Activated CD8-positive, alpha-beta memory T cell treated with anti-CD3 and anti-CD28 coated beads, Interleukin-2, amount 10 ng/mL, durations not matched to agents 7 days and 5 days (primary cell): ENCODE results near the gene DYNLT2. TPM values are rescaled to one million over a fixed set of nuclear protein-coding genes. Genes with fewer than 3 reads are reported as not detected.

ENCODE experiments used
- ATAC-seq: fragments of 150-1000 bp; cut with Tn5 transposase; one replicate; pipeline ENCODE4 v1.10.0; 2021; ENCODE audit warnings: moderate library complexity
- CTCF ChIA-PET: fragments of 350-600 bp; sonication (Branson Sonifier 250); formaldehyde crosslinking; loops from one replicate; lab custom pipeline; 2021; ENCODE audit warnings: antibody characterized with exemption; lab: Charles Lee
- DNase-seq: peaks from one replicate; pipeline ENCODE4 v3.0.0-alpha.2; 2020
- H3K27ac Mint-ChIP-seq: one replicate; pipeline ENCODE4 v1.8.0; 2021; ENCODE audit warnings: mild to moderate bottlenecking, mixed read lengths
- H3K27me3 Mint-ChIP-seq: one replicate; pipeline ENCODE4 v1.8.0; 2021; ENCODE audit warnings: mixed read lengths
- H3K36me3 Mint-ChIP-seq: one replicate; pipeline ENCODE4 v1.8.0; 2021; ENCODE audit warnings: mild to moderate bottlenecking, mixed read lengths
- H3K4me1 Mint-ChIP-seq: one replicate; pipeline ENCODE4 v1.8.0; 2021; ENCODE audit warnings: mixed read lengths
- H3K4me3 Mint-ChIP-seq: one replicate; pipeline ENCODE4 v1.8.0; 2021; ENCODE audit warnings: mild to moderate bottlenecking, moderate library complexity, mixed read lengths
- H3K9me3 Mint-ChIP-seq: one replicate; pipeline ENCODE4 v1.8.0; 2022; ENCODE audit warnings: low read depth, mixed read lengths
- total RNA-seq, 2 experiments: library from RNA; stranded (reverse); gene quantifications; one replicate each; pipeline ENCODE4 v1.2.3, GENCODE V29; 2021

DYNLT2 gene
- total RNA-seq, 2 experiments from 2014 or later = 2.0 to 3.3 TPM

- CTCF ChIA-PET = interaction anchor here (1.6 to 3.2 kb wide), 4 partner anchors 17 to 109 kb away, joined by 3 to 11 read pairs (median 10); partner anchors contain the start of genes C6orf120 and WDR27
- H3K4me3 Mint-ChIP-seq = peak overlapping the region; percentile 86
- DNase-seq (peak; percentile 60), ATAC-seq (peak; percentile 41)
- no peaks in the 10 kb centered on the region for H3K27me3 Mint-ChIP-seq
- H3K36me3 Mint-ChIP-seq = peaks cover 14% of the 10 kb centered on the region
- H3K4me1 Mint-ChIP-seq = peaks cover 35% of the 10 kb centered on the region
- H3K27ac Mint-ChIP-seq = peak overlapping the region; percentile 94
- H3K9me3 Mint-ChIP-seq = no peaks in the 10 kb centered on the region
Measured at GRCh38 chr6:169722362-169723199, 28.8 kb downstream of the DYNLT2 start.

- CTCF ChIA-PET = interaction anchor here (0.9 to 4.8 kb wide), 6 partner anchors 10 to 208 kb away, joined by 3 to 37 read pairs (median 4); partner anchors contain the start of genes C6orf120 and WDR27
- H3K36me3 Mint-ChIP-seq = peaks cover 28% of the 10 kb centered on the region
Measured at GRCh38 chr6:169720207-169720855, 31.0 kb downstream of the DYNLT2 start.

GRCh38 chr6:169719117-169719516 is 32.3 kb downstream of the DYNLT2 start:
- H3K27ac Mint-ChIP-seq = no peak overlapping the region
- peaks cover 26% of the 10 kb centered on the region for H3K4me1 Mint-ChIP-seq
- H3K4me3 Mint-ChIP-seq = no peak overlapping the region
- ATAC-seq = no peak
- CTCF ChIA-PET = interaction anchor here (0.9 to 4.8 kb wide), 3 partner anchors 10 to 207 kb away, joined by 3 to 37 read pairs (median 5); partner anchors contain the start of genes C6orf120 and WDR27
- H3K9me3 Mint-ChIP-seq = no peaks in the 10 kb centered on the region
- peaks cover 34% of the 10 kb centered on the region for H3K36me3 Mint-ChIP-seq
- H3K27me3 Mint-ChIP-seq = no peaks in the 10 kb centered on the region
- no peak for DNase-seq

More at GRCh38 chr6:169720207-169720855, 31.0 kb downstream of the DYNLT2 start:
- ATAC-seq = no peak
- peak overlapping the region; percentile 35 for H3K27ac Mint-ChIP-seq
- no peak for DNase-seq
- H3K4me3 Mint-ChIP-seq = peak overlapping the region; percentile 9
- no peaks in the 10 kb centered on the region for H3K9me3 Mint-ChIP-seq
- H3K27me3 Mint-ChIP-seq = no peaks in the 10 kb centered on the region
- peaks cover 30% of the 10 kb centered on the region for H3K4me1 Mint-ChIP-seq

GRCh38 chr6:169714595-169714994 is 36.8 kb downstream of the DYNLT2 start:
- Mint-ChIP-seq H3K4me1 (peaks cover 10% of the 10 kb centered on the region), H3K36me3 (peaks cover 37% of the 10 kb centered on the region), H3K4me3 (no peak overlapping the region), H3K27me3 (no peaks in the 10 kb centered on the region), H3K27ac (no peak overlapping the region), H3K9me3 (no peaks in the 10 kb centered on the region)
- CTCF ChIA-PET = interaction anchor here (1.9 kb wide), 1 partner anchor 11 kb away, joined by 5 read pairs; no protein-coding TSS in a partner anchor
- ATAC-seq = no peak
- no peak for DNase-seq

- Mint-ChIP-seq H3K27me3 (no peaks in the 10 kb centered on the region), H3K4me1 (peaks cover 6% of the 10 kb centered on the region), H3K4me3 (no peak overlapping the region), H3K36me3 (peaks cover 36% of the 10 kb centered on the region), H3K9me3 (no peaks in the 10 kb centered on the region), H3K27ac (no peak overlapping the region)
- DNase-seq (no peak), ATAC-seq (no peak)
- CTCF ChIA-PET = no interaction called here
Measured at GRCh38 chr6:169714178-169714577, 37.2 kb downstream of the DYNLT2 start.

- H3K27me3 Mint-ChIP-seq = no peaks in the 10 kb centered on the region
- ATAC-seq = no peak
- no peaks in the 10 kb centered on the region for H3K9me3 Mint-ChIP-seq
- peaks cover 12% of the 10 kb centered on the region for H3K4me1 Mint-ChIP-seq
- H3K27ac Mint-ChIP-seq = no peak overlapping the region
- H3K36me3 Mint-ChIP-seq = peaks cover 21% of the 10 kb centered on the region
- no peak overlapping the region for H3K4me3 Mint-ChIP-seq
- CTCF ChIA-PET = interaction anchor here (1.2 to 1.6 kb wide), 2 partner anchors 8 to 10 kb away, joined by 4 to 6 read pairs; no protein-coding TSS in a partner anchor
- DNase-seq = no peak
Measured at GRCh38 chr6:169710009-169710408, 41.4 kb downstream of the DYNLT2 start.

GRCh38 chr6:169709293-169709692 is 42.1 kb downstream of the DYNLT2 start:
- Mint-ChIP-seq H3K9me3 (no peaks in the 10 kb centered on the region), H3K27me3 (no peaks in the 10 kb centered on the region), H3K27ac (no peak overlapping the region), H3K36me3 (peaks cover 20% of the 10 kb centered on the region), H3K4me3 (no peak overlapping the region), H3K4me1 (peaks cover 17% of the 10 kb centered on the region)
- no peak for DNase-seq
- CTCF ChIA-PET = interaction anchor here (1.2 to 1.6 kb wide), 3 partner anchors 9 to 11 kb away, joined by 4 to 6 read pairs (median 5); no protein-coding TSS in a partner anchor
- ATAC-seq = no peak

GRCh38 chr6:169707772-169708171 is 43.6 kb downstream of the DYNLT2 start:
- Mint-ChIP-seq H3K4me1 (peaks cover 29% of the 10 kb centered on the region), H3K4me3 (no peak overlapping the region), H3K9me3 (no peaks in the 10 kb centered on the region), H3K27me3 (no peaks in the 10 kb centered on the region), H3K36me3 (peaks cover 25% of the 10 kb centered on the region), H3K27ac (no peak overlapping the region)
- no peak for DNase-seq
- CTCF ChIA-PET = no interaction called here
- no peak for ATAC-seq

GRCh38 chr6:169702840-169703246 is 48.5 kb downstream of the DYNLT2 start:
- Mint-ChIP-seq H3K4me1 (peaks cover 46% of the 10 kb centered on the region), H3K36me3 (peaks cover 17% of the 10 kb centered on the region), H3K27ac (peak overlapping the region; percentile 94), H3K27me3 (no peaks in the 10 kb centered on the region), H3K9me3 (no peaks in the 10 kb centered on the region), H3K4me3 (peak overlapping the region; percentile 92)
- ATAC-seq (peak; percentile 17), DNase-seq (no peak)
- CTCF ChIA-PET = interaction anchor here (0.6 to 6.0 kb wide), 4 partner anchors 9 to 149 kb away, joined by 3 to 37 read pairs (median 8); no protein-coding TSS in a partner anchor

GRCh38 chr6:169701954-169702839 is 49.2 kb downstream of the DYNLT2 start, which contains the start of the genes C6orf120 and WDR27:
TSS of gene C6orf120 (plus strand) at chr6:169702126. CDS start at chr6:169702460, 334 bp downstream.
TSS of gene WDR27 (minus strand) at chr6:169702029. CDS start at chr6:169689005, 13,024 bp downstream.
- Mint-ChIP-seq H3K9me3 (no peaks in the 10 kb centered on the region), H3K4me1 (peaks cover 49% of the 10 kb centered on the region), H3K27me3 (no peaks in the 10 kb centered on the region), H3K27ac (peak within 1 kb of the TSS; percentile 94), H3K36me3 (peaks cover 21% of the 10 kb centered on the region), H3K4me3 (peak within 1 kb of the TSS; percentile 92)
- DNase-seq (peak; percentile 97), ATAC-seq (peak; percentile 94)
- CTCF ChIA-PET = interaction anchor here (0.6 to 6.0 kb wide), 5 partner anchors 9 to 197 kb away, joined by 3 to 37 read pairs (median 5); no protein-coding TSS in a partner anchor

GRCh38 chr6:169701311-169701953 is 49.9 kb downstream of the DYNLT2 start:
- H3K27me3 Mint-ChIP-seq = no peaks in the 10 kb centered on the region
- peak overlapping the region; percentile 81 for H3K27ac Mint-ChIP-seq
- H3K4me1 Mint-ChIP-seq = peaks cover 47% of the 10 kb centered on the region
- peak; percentile 1 for ATAC-seq
- no peaks in the 10 kb centered on the region for H3K9me3 Mint-ChIP-seq
- peaks cover 20% of the 10 kb centered on the region for H3K36me3 Mint-ChIP-seq
- no peak for DNase-seq
- CTCF ChIA-PET = interaction anchor here (1.1 to 6.0 kb wide), 4 partner anchors 8 to 197 kb away, joined by 3 to 37 read pairs (median 8); no protein-coding TSS in a partner anchor
- peak overlapping the region; percentile 92 for H3K4me3 Mint-ChIP-seq

GRCh38 chr6:169700296-169700695 is 51.1 kb downstream of the DYNLT2 start:
- H3K4me1 Mint-ChIP-seq = peaks cover 41% of the 10 kb centered on the region
- H3K9me3 Mint-ChIP-seq = peaks cover 4% of the 10 kb centered on the region
- H3K27me3 Mint-ChIP-seq = no peaks in the 10 kb centered on the region
- ATAC-seq (no peak), DNase-seq (no peak)
- peaks cover 20% of the 10 kb centered on the region for H3K36me3 Mint-ChIP-seq
- CTCF ChIA-PET = interaction anchor here (1.0 kb wide), 1 partner anchor 21 kb away, joined by 3 read pairs; no protein-coding TSS in a partner anchor
- H3K4me3 Mint-ChIP-seq = no peak overlapping the region
- no peak overlapping the region for H3K27ac Mint-ChIP-seq
